Nephron progenitor cell (in vitro differentiated cells): ENCODE measurements around the gene CLDN34.

ENCODE experiments used
- DNase-seq: peaks from one replicate; pipeline ENCODE4 v3.0.0; 2021
- H3K27ac Mint-ChIP-seq: 2 replicates; pipeline ENCODE4 v1.8.0; 2021; ENCODE audit warnings: mild to moderate bottlenecking, moderate library complexity, mixed read lengths
- H3K27me3 Mint-ChIP-seq: 2 replicates; pipeline ENCODE4 v1.8.0; 2021; ENCODE audit warnings: mild to moderate bottlenecking, low read depth, mixed read lengths; ENCODE audit not compliant: poor library complexity
- H3K36me3 Mint-ChIP-seq: 2 replicates; pipeline ENCODE4 v1.8.0; 2021; ENCODE audit warnings: low read depth, mixed read lengths
- H3K4me1 Mint-ChIP-seq: 2 replicates; pipeline ENCODE4 v1.8.0; 2021; ENCODE audit warnings: mixed read lengths
- H3K4me3 Mint-ChIP-seq: 2 replicates; pipeline ENCODE4 v1.8.0; 2021; ENCODE audit warnings: mild to moderate bottlenecking, moderate library complexity, mixed read lengths
- H3K9me3 Mint-ChIP-seq: 2 replicates; pipeline ENCODE4 v1.8.0; 2021; ENCODE audit warnings: mild to moderate bottlenecking, moderate library complexity, mixed read lengths
- CTCF ChIP-seq: fragments of 200-600 bp; sonication (generic); IDR thresholded peaks from 2 replicates; pipeline ENCODE4 v1.5.0; 2021; ENCODE audit warnings: antibody characterized with exemption

The CLDN34 gene

GRCh38 chrX:9942086-9942485 lies 25.1 kb upstream of the CLDN34 start:
- Mint-ChIP-seq H3K27ac (no peak overlapping the region), H3K9me3 (peaks cover 43% of the 10 kb centered on the region), H3K4me3 (no peak overlapping the region), H3K36me3 (peaks cover 46% of the 10 kb centered on the region), H3K27me3 (peaks cover 1% of the 10 kb centered on the region), H3K4me1 (no peaks in the 10 kb centered on the region)
- TF ChIP-seq CTCF = no peak
- no peak for DNase-seq

- H3K27ac Mint-ChIP-seq = no peak overlapping the region
- TF ChIP-seq CTCF = no peak
- H3K4me3 Mint-ChIP-seq = no peak overlapping the region
- DNase-seq = no peak
- peaks cover 37% of the 10 kb centered on the region for H3K9me3 Mint-ChIP-seq
- no peaks in the 10 kb centered on the region for H3K4me1 Mint-ChIP-seq
- H3K36me3 Mint-ChIP-seq = peaks cover 49% of the 10 kb centered on the region
- peaks cover 3% of the 10 kb centered on the region for H3K27me3 Mint-ChIP-seq
These were observed 23.7 kb upstream of the CLDN34 start for GRCh38 chrX:9943420-9943819.

GRCh38 chrX:9947131-9947794 lies 19.9 kb upstream of the CLDN34 start:
- Mint-ChIP-seq H3K9me3 (peaks cover 47% of the 10 kb centered on the region), H3K27me3 (peaks cover 3% of the 10 kb centered on the region), H3K27ac (no peak overlapping the region), H3K4me3 (no peak overlapping the region), H3K36me3 (peaks cover 63% of the 10 kb centered on the region), H3K4me1 (peaks cover 7% of the 10 kb centered on the region)
- no peak for DNase-seq
- TF ChIP-seq CTCF = no peak

GRCh38 chrX:9948406-9948805 lies 18.8 kb upstream of the CLDN34 start:
- peaks cover 53% of the 10 kb centered on the region for H3K36me3 Mint-ChIP-seq
- peaks cover 3% of the 10 kb centered on the region for H3K27me3 Mint-ChIP-seq
- no peak overlapping the region for H3K4me3 Mint-ChIP-seq
- H3K4me1 Mint-ChIP-seq = peaks cover 7% of the 10 kb centered on the region
- DNase-seq = no peak
- no peak for TF ChIP-seq CTCF
- peaks cover 46% of the 10 kb centered on the region for H3K9me3 Mint-ChIP-seq
- no peak overlapping the region for H3K27ac Mint-ChIP-seq

- H3K36me3 Mint-ChIP-seq = peaks cover 37% of the 10 kb centered on the region
- no peak overlapping the region for H3K27ac Mint-ChIP-seq
- H3K4me1 Mint-ChIP-seq = peaks cover 7% of the 10 kb centered on the region
- no peak overlapping the region for H3K4me3 Mint-ChIP-seq
- DNase-seq = no peak
- peaks cover under 1% of the 10 kb centered on the region for H3K27me3 Mint-ChIP-seq
- no peak for TF ChIP-seq CTCF
- peaks cover 53% of the 10 kb centered on the region for H3K9me3 Mint-ChIP-seq
These were observed 14.9 kb upstream of the CLDN34 start for GRCh38 chrX:9952300-9952699.

- H3K4me1 Mint-ChIP-seq = peaks cover 7% of the 10 kb centered on the region
- no peaks in the 10 kb centered on the region for H3K27me3 Mint-ChIP-seq
- no peak overlapping the region for H3K4me3 Mint-ChIP-seq
- peaks cover 59% of the 10 kb centered on the region for H3K9me3 Mint-ChIP-seq
- peaks cover 30% of the 10 kb centered on the region for H3K36me3 Mint-ChIP-seq
- H3K27ac Mint-ChIP-seq = no peak overlapping the region
- no peak for TF ChIP-seq CTCF
- no peak for DNase-seq
These were observed 13.8 kb upstream of the CLDN34 start for GRCh38 chrX:9953396-9953795.
